ENCODE results near the gene ANKRD39. TPM values are rescaled to one million over a fixed set of nuclear protein-coding genes. Genes with fewer than 3 reads are reported as not detected.
A peak's percentile ranks its signal among the peaks of the same experiment; 100 is the strongest.
"Not testable (repeated sequence)": the region's sequence is repeated elsewhere in the genome, so short reads cannot be mapped to it uniquely, and the experiment has no call there.

ANKRD39 gene
- total and polyA plus RNA-seq, 12 donors, result 9.2 to 49.5 (median 22.5) TPM

- TF ChIP-seq CTCF (IDR thresholded peaks at IDR 0.05) (no peak), POLR2A (IDR thresholded peaks at IDR 0.05) (no peak)
- Histone ChIP-seq H3K27ac (no peak overlapping the region), H3K9me3 (replicated peaks in 1 of 3) (no peaks in the 10 kb centered on the region), H3K36me3 (replicated peaks in 1 of 2) (no peaks in the 10 kb centered on the region), H3K4me3 (no peak overlapping the region), H3K4me1 (replicated peaks in 1 of 2) (peaks cover 0 to 21% of the 10 kb centered on the region in 2 donors), H3K27me3 (no peaks in the 10 kb centered on the region)
- DNase-seq, result no peak
- 82 to 90% (median 85%) methylated on average over 7 of the region's 7 CpGs for WGBS, 4 donors
- intact Hi-C loops (cut with DNase I), result no loop called here
Observed at GRCh38 chr2:96890252-96890651, 32.4 kb upstream of the ANKRD39 start.

- H3K27me3 ChIP-seq; H3K9me3 ChIP-seq (replicated peaks in 1 of 3); intact Hi-C loops (cut with DNase I); DNase-seq; H3K27ac ChIP-seq; H3K36me3 ChIP-seq (replicated peaks in 1 of 2); H3K4me3 ChIP-seq: not testable (repeated sequence)
- WGBS, 4 donors, result 88 to 94% (median 92%) methylated on average over 5 of the region's 5 CpGs
- peaks cover 0 to 28% of the 10 kb centered on the region in 2 donors for H3K4me1 ChIP-seq (replicated peaks in 1 of 2)
Observed at GRCh38 chr2:96889502-96889901, 31.7 kb upstream of the ANKRD39 start.

- H3K4me3 ChIP-seq, result no peak overlapping the region
- H3K4me1 ChIP-seq (replicated peaks in 1 of 2), result peaks cover 0 to 33% of the 10 kb centered on the region in 2 donors
- no peaks in the 10 kb centered on the region for H3K36me3 ChIP-seq (replicated peaks in 1 of 2)
- H3K27me3 ChIP-seq, result no peaks in the 10 kb centered on the region
- intact Hi-C loops (cut with DNase I), result no loop called here
- no peaks in the 10 kb centered on the region for H3K9me3 ChIP-seq (replicated peaks in 1 of 3)
- H3K27ac ChIP-seq, result peak overlapping the region in 1 of 5 donors; percentile 52
- WGBS, 4 donors, result 70 to 86% (median 76%) methylated on average over 11 to 12 of the region's 12 CpGs
- DNase-seq, result no peak
- TF ChIP-seq CTCF (IDR thresholded peaks at IDR 0.05) (no peak), POLR2A (IDR thresholded peaks at IDR 0.05) (no peak)
Observed at GRCh38 chr2:96888072-96889011, 30.5 kb upstream of the ANKRD39 start.

GRCh38 chr2:96887493-96888012 lies 29.7 kb upstream of the ANKRD39 start:
- Histone ChIP-seq H3K9me3 (replicated peaks in 1 of 3) (no peaks in the 10 kb centered on the region), H3K36me3 (replicated peaks in 1 of 2) (no peaks in the 10 kb centered on the region), H3K4me1 (replicated peaks in 1 of 2) (peaks cover 0 to 33% of the 10 kb centered on the region in 2 donors), H3K4me3 (no peak overlapping the region), H3K27me3 (no peaks in the 10 kb centered on the region), H3K27ac (peak overlapping the region in 1 of 5 donors; percentile 52)
- DNase-seq, result no peak
- no peak for TF ChIP-seq POLR2A (IDR thresholded peaks at IDR 0.05)
- no peak for TF ChIP-seq CTCF (IDR thresholded peaks at IDR 0.05)
- intact Hi-C loops (cut with DNase I), result no loop called here
- WGBS, 4 donors, result 60 to 74% (median 63%) methylated on average over 17 to 18 of the region's 18 CpGs

All from adrenal gland (tissue), 12 donors.